HG03460 (cell line): ENCODE data around the gene HOXA4.

Experiments used
- ATAC-seq: cut with Tn5 transposase; IDR thresholded peaks from one replicate; pipeline ENCODE4 v1.9.1; 2021; ENCODE audit not compliant: unreplicated experiment

HOXA4 gene

GRCh38 chr7:27117887-27118491 lies 12.6 kb downstream of the HOXA4 start:
- ATAC-seq: no peak

- ATAC-seq: no peak
Measured at GRCh38 chr7:27116962-27117886, 13.3 kb downstream of the HOXA4 start.

GRCh38 chr7:27116031-27116961 lies 14.3 kb downstream of the HOXA4 start:
- ATAC-seq: no peak

GRCh38 chr7:27115221-27116026 lies 15.1 kb downstream of the HOXA4 start:
- no peak for ATAC-seq

- no peak for ATAC-seq
Measured at GRCh38 chr7:27114881-27115220, 15.7 kb downstream of the HOXA4 start.

GRCh38 chr7:27113991-27114769 lies 16.4 kb downstream of the HOXA4 start:
- ATAC-seq: no peak

GRCh38 chr7:27112955-27113949 lies 17.3 kb downstream of the HOXA4 start:
- no peak for ATAC-seq

GRCh38 chr7:27112361-27112760 lies 18.2 kb downstream of the HOXA4 start:
- no peak for ATAC-seq

- no peak for ATAC-seq
Measured at GRCh38 chr7:27111751-27112277, 18.7 kb downstream of the HOXA4 start.

GRCh38 chr7:27111042-27111750 lies 19.4 kb downstream of the HOXA4 start:
- ATAC-seq: no peak

GRCh38 chr7:27110186-27111031 lies 20.1 kb downstream of the HOXA4 start:
- ATAC-seq: no peak

- no peak for ATAC-seq
Measured at GRCh38 chr7:27109466-27110185, 20.9 kb downstream of the HOXA4 start.

GRCh38 chr7:27108390-27109127 lies 22.0 kb downstream of the HOXA4 start:
- ATAC-seq: no peak

GRCh38 chr7:27107391-27108381 lies 22.9 kb downstream of the HOXA4 start:
- ATAC-seq: no peak
